NCI-H1417 (cell line): ENCODE results near the gene PRKCSH.

Experiments used
- DNase-seq, 3 experiments: peaks; one replicate each; lab custom pipeline; 2025; lab: John Stamatoyannopoulos, UW

Gene PRKCSH

GRCh38 chr19:11478167-11479089 lies 43.0 kb downstream of the PRKCSH start:
- peak in 1 of 3 experiments; percentile 29 for DNase-seq

GRCh38 chr19:11479090-11479897 lies 43.9 kb downstream of the PRKCSH start:
- peak; percentile 23 to 91 (median 88) for DNase-seq

- peak in 2 of 3 experiments; percentile 84 to 85 for DNase-seq
Observed at GRCh38 chr19:11479898-11480714, 44.7 kb downstream of the PRKCSH start.

GRCh38 chr19:11480715-11481533 lies 45.5 kb downstream of the PRKCSH start, which contains the start of gene ELAVL3:
TSS of gene ELAVL3 (minus strand) at chr19:11481046. CDS start at chr19:11480608, 438 bp downstream.
- peak; percentile 38 to 88 (median 85) for DNase-seq

- DNase-seq: peak; percentile 71 to 99 (median 99)
Observed at GRCh38 chr19:11481534-11482383, 46.3 kb downstream of the PRKCSH start.

- peak; percentile 65 to 99 (median 96) for DNase-seq
Observed at GRCh38 chr19:11482384-11483050, 47.1 kb downstream of the PRKCSH start.

GRCh38 chr19:11483366-11484111 lies 48.1 kb downstream of the PRKCSH start:
- DNase-seq: no peak

GRCh38 chr19:11485245-11485837 lies 49.9 kb downstream of the PRKCSH start:
- no peak for DNase-seq

GRCh38 chr19:11486661-11487503 lies 51.4 kb downstream of the PRKCSH start:
- DNase-seq: no peak

- no peak for DNase-seq
Observed at GRCh38 chr19:11489378-11489777, 53.9 kb downstream of the PRKCSH start.

GRCh38 chr19:11494634-11495285 lies 59.3 kb downstream of the PRKCSH start:
- no peak for DNase-seq

GRCh38 chr19:11495481-11495880 lies 60.0 kb downstream of the PRKCSH start:
- DNase-seq: no peak

GRCh38 chr19:11495885-11496284 lies 60.5 kb downstream of the PRKCSH start:
- no peak for DNase-seq

GRCh38 chr19:11496391-11497163 lies 61.1 kb downstream of the PRKCSH start:
- peak; percentile 18 to 53 (median 26) for DNase-seq

- no peak for DNase-seq
Observed at GRCh38 chr19:11499220-11499726, 63.8 kb downstream of the PRKCSH start.
